ENCODE results near the gene FMNL2.

FMNL2 gene

GRCh38 chr2:152454960-152455359 lies 120.0 kb downstream of the FMNL2 start:
- no peak for DNase-seq (ENCODE audit: low read depth, low spot score)
- no peak overlapping the region for H3K4me3 ChIP-seq (ENCODE audit: low read length)

GRCh38 chr2:152455738-152456137 lies 120.8 kb downstream of the FMNL2 start:
- no peak for DNase-seq (ENCODE audit: low read depth, low spot score)
- no peak overlapping the region for H3K4me3 ChIP-seq (ENCODE audit: low read length)

GRCh38 chr2:152456262-152456661 lies 121.3 kb downstream of the FMNL2 start:
- DNase-seq (ENCODE audit: low read depth, low spot score) = no peak
- H3K4me3 ChIP-seq (ENCODE audit: low read length) = no peak overlapping the region

GRCh38 chr2:152458441-152458940 lies 123.5 kb downstream of the FMNL2 start:
- DNase-seq (ENCODE audit: low read depth, low spot score) = no peak
- H3K4me3 ChIP-seq (ENCODE audit: low read length) = no peak overlapping the region

- DNase-seq (ENCODE audit: low read depth, low spot score) = no peak
- H3K4me3 ChIP-seq (ENCODE audit: low read length) = no peak overlapping the region
Observed at GRCh38 chr2:152459091-152459490, 124.1 kb downstream of the FMNL2 start.

- no peak overlapping the region for H3K4me3 ChIP-seq (ENCODE audit: low read length)
- no peak for DNase-seq (ENCODE audit: low read depth, low spot score)
Observed at GRCh38 chr2:152460567-152460966, 125.6 kb downstream of the FMNL2 start.

- no peak for DNase-seq (ENCODE audit: low read depth, low spot score)
Observed at GRCh38 chr2:152462120-152462519, 127.1 kb downstream of the FMNL2 start.

GRCh38 chr2:152462779-152463178 lies 127.8 kb downstream of the FMNL2 start:
- DNase-seq (ENCODE audit: low read depth, low spot score) = no peak
- no peak overlapping the region for H3K4me3 ChIP-seq (ENCODE audit: low read length)

More at GRCh38 chr2:152462120-152462519, 127.1 kb downstream of the FMNL2 start:
- no peak overlapping the region for H3K4me3 ChIP-seq (ENCODE audit: low read length)

GRCh38 chr2:152464851-152465470 lies 130.0 kb downstream of the FMNL2 start:
- DNase-seq (ENCODE audit: low read depth, low spot score) = no peak
- H3K4me3 ChIP-seq (ENCODE audit: low read length) = no peak overlapping the region

- H3K4me3 ChIP-seq (ENCODE audit: low read length) = no peak overlapping the region
- no peak for DNase-seq (ENCODE audit: low read depth, low spot score)
Observed at GRCh38 chr2:152465541-152465940, 130.6 kb downstream of the FMNL2 start.

- no peak overlapping the region for H3K4me3 ChIP-seq (ENCODE audit: low read length)
- no peak for DNase-seq (ENCODE audit: low read depth, low spot score)
Observed at GRCh38 chr2:152466041-152466440, 131.1 kb downstream of the FMNL2 start.

- DNase-seq (ENCODE audit: low read depth, low spot score) = no peak
Observed at GRCh38 chr2:152466980-152467676, 132.2 kb downstream of the FMNL2 start.

GRCh38 chr2:152467677-152468410 lies 132.9 kb downstream of the FMNL2 start:
- no peak overlapping the region for H3K4me3 ChIP-seq (ENCODE audit: low read length)
- DNase-seq (ENCODE audit: low read depth, low spot score) = no peak

More at GRCh38 chr2:152466980-152467676, 132.2 kb downstream of the FMNL2 start:
- H3K4me3 ChIP-seq (ENCODE audit: low read length) = no peak overlapping the region

GRCh38 chr2:152468899-152469692 lies 134.1 kb downstream of the FMNL2 start:
- no peak overlapping the region for H3K4me3 ChIP-seq (ENCODE audit: low read length)
- DNase-seq (ENCODE audit: low read depth, low spot score) = no peak

GRCh38 chr2:152470861-152471854 lies 136.2 kb downstream of the FMNL2 start:
- H3K4me3 ChIP-seq (ENCODE audit: low read length) = no peak overlapping the region
- no peak for DNase-seq (ENCODE audit: low read depth, low spot score)

GRCh38 chr2:152472481-152472887 lies 137.5 kb downstream of the FMNL2 start:
- H3K4me3 ChIP-seq (ENCODE audit: low read length) = no peak overlapping the region
- no peak for DNase-seq (ENCODE audit: low read depth, low spot score)

- no peak for DNase-seq (ENCODE audit: low read depth, low spot score)
- no peak overlapping the region for H3K4me3 ChIP-seq (ENCODE audit: low read length)
Observed at GRCh38 chr2:152473151-152473857, 138.3 kb downstream of the FMNL2 start.

Measured in Jurkat, Clone E6-1 (cell line).